ENCODE data around the gene KRTAP21-1.
"Not testable (repeated sequence)": the region's sequence is repeated elsewhere in the genome, so short reads cannot be mapped to it uniquely, and the experiment has no call there.

KRTAP21-1 gene

DNA sequence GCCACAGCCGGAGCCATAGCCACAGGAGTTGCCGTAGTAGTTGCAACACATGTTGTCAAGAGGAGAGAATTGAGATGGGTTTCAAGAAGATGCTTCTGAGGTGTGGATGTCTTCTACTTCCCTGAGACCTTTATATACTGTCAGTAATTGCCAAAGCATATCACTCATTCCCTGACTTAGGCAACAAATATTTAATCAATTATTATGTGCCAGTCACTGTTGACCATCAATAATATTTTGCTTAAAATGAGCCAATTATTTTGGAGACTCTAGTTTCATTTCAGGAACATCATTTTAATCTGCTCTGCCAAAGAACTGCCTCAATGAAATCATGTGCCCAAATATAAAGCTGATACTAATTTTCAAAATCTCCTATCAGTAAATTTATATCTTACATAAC is at the start of gene KRTAP21-1:
TSS of gene KRTAP21-1 (minus strand) at position 101 of the 400 bp plus-strand sequence. CDS start at position 51, 50 bp downstream.
- DNase-seq, result not testable (repeated sequence)

DNA sequence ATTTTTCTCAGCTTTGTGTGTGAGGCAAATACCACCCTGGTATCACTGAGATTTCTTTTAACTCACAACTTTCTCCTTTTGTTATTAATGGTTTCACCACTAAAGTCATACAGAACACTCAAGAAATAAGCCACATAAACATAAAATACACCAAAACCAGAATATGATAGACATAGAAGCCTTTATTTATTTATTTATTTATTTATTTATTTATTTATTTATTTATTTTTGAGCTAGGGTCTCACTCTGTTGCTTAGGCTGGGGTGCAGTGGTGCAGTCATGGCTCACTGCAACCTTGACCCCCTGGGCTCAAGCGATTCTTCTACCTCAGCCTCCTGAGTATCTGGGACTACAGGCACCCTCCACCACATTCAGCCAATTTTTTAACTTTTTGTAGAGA is 45.4 kb upstream of the KRTAP21-1 start:
- DNase-seq, result no peak

DNA sequence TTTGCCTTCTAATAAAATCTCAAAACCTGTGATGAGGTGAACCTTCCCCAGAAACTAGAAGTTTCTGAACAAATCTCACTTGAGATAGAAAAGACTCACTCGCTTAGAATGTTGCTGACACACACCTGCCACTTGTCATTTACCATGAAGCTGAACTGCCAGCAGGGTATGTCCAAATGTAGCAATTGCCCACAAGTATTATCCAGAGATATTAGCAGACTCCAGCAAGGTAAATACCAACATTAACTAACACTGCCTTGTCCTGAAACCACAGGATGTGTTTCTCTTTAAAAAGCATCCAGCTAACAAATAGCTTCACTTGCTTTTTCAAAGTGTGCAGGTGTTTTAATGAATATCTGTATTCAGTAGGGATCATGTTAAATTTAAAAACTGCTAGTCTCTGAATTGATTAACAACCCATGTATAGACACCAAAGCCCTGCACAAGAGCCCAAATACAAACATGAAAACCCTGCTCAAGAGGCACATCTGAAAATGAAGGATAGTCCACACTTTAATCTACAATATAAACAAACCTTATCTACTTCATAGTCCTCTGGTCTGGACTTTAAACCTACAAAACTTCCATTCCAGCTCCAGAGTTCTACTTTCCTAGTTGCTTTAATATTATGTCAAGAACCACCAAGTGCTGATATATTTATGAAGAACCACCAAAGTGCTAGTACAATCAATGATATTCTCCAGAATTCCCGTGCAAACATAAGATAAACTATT is 38.5 kb upstream of the KRTAP21-1 start:
- DNase-seq, result no peak

DNA sequence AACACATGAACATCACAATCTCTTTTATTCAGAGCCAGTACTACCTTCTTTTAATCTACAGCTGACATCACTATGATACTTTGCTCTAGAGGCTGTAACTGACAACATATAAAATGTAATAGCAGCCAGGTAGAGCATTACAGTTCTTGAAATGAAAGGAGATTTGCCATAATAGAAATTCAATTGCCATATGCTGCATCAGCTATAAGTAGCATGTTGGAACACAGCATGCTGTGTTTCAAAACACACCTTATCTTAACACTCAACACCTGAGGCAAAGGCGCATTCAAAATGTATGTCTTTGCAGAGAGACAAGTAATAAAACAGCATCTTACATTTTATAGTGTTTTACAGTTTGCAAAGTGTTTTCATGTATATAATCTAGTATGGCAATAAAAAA is 24.0 kb upstream of the KRTAP21-1 start:
- DNase-seq, result no peak

DNA sequence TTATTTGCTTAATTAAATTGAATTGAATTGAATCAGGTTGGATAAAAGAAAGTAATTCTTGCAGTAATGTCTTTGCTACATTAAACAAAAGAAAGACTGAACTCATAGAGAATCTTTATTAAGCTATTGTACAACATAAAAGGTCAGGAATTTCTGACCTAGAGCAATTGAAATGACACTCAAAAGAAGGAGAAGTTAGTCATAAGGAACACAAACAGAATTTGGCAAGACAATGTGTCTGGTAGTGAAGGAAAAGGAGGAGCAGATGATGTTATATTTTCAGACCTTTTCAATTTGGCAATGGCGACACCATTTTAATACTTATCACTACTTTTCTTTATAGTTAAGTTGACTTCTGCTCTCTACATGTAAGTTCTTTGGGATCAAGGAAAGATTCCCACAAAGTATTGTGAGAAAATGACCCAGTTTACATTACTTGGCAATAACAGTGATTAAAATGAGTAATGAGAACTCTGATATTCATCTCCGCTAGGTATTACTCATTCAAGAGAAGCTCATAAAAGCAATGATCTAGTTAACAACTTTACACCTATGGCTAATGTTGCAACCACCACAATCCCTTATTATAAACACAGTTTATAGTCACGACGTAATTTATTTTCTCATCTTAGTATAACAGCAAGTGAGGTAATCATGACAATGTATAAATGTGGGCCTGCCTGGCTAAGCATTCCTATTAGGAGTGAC is 14.7 kb upstream of the KRTAP21-1 start:
- DNase-seq, result no peak

DNA sequence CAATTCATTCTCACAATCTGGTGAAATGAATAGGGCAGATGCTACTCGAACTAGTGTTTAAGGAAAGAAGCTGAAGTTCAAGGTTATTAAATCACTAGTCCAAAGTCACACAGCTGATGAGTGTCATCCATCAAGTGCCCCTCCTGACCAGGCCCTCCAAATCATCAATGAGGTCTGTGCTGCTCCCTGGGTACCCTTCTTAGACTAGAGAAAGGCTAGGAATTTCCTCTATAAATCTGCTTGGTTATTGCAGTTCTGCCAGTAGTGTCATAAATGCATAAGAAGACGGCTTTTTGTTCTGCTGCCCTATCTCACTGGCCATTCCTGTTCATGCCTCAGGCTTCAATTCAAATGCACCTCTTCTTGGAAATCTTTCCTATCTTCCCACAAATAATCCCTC is 5.5 kb upstream of the KRTAP21-1 start:
- no peak for DNase-seq

DNA sequence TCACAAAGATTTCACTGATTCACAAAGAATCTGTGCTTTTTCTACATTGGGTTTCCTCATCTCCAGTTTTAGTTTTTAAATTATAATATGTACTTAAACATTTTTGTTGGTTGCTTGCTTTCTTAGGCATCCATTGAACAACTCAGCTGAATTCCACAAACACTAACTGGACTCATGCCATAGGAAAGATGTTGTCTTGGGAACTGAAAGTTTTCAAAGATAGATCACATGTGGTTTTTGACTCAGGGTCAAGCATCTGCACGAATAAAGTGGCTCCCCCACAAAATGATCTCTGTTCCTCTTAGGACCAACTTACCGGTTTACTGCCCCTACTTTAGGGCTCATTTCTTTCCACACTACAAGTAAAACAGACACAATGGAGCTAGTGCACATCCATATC is 3.1 kb upstream of the KRTAP21-1 start:
- no peak for DNase-seq

DNA sequence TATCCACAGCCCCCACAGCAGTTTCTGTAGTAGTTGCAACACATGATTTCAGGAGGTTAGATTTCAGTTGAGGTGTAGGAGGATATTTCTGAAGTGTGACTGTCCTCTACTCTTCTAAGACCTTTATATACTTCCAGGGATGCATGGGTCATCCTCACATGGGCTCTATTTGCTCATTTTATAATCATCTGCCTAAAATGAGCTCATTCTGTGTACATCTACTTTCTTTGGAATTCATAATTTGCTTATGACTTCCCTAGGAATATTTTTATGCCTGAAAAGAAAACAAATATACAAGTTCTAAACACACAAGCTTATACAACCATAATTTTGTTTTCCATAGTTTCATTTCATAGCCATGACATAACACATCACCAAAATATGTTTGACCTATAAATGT is 8.1 kb downstream of the KRTAP21-1 start, which contains the start of gene KRTAP21-2:
TSS of gene KRTAP21-2 (minus strand) at position 101 of the 400 bp plus-strand sequence. CDS start at position 44, 57 bp downstream.
- DNase-seq, result no peak

DNA sequence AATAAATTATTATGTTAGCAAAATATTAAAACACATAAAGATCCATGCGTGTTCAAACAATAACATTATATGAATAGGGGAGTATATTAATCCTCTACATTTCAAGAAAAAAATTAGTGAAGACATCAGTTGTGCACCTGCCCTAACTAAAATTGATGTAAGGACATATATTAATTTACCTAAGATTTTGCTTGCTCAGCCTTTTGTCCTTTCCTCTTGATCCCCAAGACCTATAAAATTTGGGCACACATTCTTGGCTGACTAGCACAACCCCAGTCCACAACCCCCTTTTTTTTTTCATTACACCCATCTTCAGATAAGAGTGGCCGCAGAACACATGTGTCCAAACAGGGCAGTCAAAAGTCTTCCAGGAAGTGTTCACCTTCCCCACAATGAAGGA is 14.8 kb downstream of the KRTAP21-1 start:
- no peak for DNase-seq

DNA sequence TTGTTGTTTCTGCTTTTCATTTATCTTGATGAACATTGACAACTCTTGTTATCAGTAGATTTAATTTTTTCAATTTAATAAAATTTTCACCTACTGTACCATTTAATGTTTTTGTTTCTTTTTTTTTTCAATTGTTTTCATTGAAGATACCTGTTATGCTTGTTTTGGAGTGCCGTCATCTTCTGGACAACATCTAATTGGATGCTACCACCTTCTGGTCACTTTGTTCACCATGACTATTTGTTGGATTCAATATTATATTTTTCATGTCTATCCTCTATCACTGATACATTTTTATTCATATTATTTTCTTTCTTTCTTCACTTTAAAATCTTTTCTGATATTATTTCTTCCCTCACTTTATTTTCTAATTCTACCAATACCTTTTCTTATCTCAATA is 22.2 kb downstream of the KRTAP21-1 start:
- DNase-seq, result no peak

DNA sequence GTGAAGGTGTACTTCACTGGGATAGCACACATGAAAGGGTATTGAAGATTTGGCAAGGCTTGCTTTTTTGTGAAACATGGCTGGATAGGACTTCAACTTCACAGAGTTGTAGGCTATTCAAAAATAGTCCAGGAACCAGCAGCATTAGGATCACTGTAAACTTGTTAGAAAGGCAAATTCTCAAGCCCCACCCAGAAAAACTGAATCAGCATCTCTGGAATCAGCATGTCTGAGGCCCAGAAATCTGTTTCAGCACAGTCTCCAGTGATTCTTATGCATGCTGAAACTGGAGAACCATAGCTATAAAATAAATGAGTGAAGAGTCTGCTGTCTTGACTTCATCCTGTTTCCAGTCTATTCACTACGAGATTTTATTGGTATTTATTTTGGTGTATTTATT is 28.5 kb downstream of the KRTAP21-1 start:
- DNase-seq, result no peak

DNA sequence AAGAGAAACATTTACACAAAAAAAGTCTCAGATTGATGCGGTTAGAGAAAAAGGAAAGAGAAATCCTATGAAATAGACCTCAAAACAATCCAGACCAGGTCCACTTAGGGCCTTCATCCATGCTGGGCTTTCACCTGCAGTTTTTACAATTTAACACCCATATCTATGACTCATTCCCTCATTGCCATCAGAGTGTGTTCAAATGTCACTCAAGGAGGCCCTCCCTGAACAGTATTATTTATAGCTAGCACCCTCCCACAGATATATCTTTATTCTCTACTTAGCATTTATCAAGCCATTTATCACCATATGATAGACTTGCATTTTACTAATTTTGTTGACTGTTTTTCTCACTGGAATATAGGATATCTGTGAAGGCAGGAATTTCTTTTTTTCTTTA is 35.8 kb downstream of the KRTAP21-1 start:
- no peak for DNase-seq

DNA sequence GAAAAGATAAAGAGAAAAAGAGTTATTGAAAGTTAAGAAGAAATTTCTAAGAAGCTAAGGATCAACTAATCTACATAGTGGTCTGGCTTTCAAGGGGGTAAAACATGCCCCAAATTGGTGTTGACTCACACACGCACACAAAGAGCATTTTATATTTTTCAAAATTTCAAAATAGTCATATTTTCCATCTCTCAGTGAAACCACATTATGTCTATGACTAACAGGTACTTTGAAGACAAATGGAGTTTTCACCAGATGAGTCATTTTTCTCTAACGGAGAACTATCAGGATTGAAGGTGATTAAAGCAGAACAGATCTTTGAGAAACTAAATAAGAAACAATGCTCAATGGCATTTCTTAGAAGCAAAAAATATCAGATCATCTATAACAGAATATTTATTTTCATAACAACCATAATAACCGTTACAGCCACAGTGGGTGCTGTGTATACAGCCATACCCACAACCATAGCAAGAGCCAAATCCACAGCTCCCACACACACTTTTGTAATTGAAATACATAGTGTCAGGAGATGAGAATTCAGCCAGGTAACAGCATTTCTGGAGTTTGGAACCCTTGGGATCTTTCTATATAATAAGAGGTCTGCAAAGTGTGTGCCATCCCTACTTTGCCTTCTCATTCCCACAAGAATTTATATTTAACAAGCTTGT is 36.9 kb downstream of the KRTAP21-1 start, which contains the start of gene KRTAP21-3:
TSS of gene KRTAP21-3 (minus strand) at position 539 of the 671 bp plus-strand sequence. CDS start at position 521, 18 bp downstream.
- no peak for DNase-seq

DNA sequence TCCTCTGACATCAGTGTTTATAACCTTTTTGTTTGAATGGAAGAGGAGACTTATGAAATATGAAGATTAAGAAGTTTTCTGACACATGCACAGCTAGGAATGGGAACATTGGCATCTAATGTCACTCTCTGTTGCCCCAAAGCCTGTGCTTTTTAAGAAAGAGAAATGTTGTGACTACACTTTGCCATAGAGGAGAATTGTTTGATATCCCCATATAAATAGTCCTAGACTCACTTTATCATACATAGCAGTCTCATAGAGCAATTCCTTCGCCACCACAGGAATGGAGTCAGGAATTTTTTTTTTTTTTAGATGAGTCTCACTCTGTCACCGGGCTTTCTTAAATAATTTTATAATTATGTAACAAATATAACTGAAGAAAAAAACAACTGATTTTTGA is 38.1 kb downstream of the KRTAP21-1 start:
- DNase-seq, result no peak

DNA sequence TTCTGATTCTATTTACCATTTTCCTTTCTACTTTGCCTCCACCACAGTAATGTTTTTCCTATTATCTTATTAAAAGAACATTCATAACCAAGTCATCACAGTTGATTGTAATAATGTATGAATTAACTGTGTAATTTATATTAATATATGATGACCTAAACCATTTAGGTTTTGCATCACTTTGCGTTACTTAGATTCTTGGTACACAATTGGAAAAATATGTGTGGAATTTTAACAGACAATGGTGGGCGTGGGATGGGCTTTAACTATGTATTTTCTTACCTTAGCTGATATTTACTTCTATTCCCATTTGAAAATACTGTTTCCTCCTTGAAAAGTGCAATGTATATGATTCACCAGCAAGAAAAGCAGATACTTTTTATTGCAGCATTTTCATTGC is 40.3 kb downstream of the KRTAP21-1 start:
- no peak for DNase-seq

DNA sequence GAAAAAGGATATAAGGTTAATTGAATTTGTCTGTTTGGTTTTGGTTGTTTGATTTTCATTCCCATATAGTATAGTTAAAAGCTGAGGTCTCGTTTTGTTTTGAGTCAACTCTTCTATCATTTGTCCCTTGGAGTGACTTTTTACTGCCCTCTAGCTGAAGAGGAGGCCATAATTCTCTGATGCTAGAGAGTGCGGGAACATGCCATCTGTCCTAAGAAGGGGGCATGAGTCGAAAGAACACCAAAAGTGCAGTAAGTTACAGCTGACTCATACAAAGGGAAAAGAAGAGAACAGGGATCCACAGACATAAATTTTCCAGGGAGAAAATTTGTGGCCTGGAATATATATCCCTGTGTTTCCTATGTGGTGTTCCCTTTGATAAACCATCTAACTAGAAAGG is 40.8 kb downstream of the KRTAP21-1 start:
- DNase-seq, result no peak

DNA sequence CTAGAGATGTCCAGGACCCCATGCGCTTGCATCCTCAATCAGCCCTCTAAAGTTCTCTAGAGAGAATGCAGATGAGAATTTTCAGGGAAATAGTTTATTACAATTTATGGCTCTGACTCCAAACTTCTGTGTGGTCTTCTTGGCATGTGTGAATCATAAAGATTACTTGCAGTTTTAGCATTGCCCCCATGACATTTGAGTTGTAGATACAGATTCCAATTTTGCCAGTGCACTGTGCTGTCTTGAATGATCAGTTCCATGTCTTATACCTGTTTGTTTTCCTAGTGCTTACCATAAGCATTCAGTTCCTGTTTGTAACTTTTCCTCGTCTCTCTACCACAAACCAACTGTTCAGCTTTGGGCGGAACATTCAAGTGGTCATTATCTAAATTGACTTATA is 41.5 kb downstream of the KRTAP21-1 start:
- DNase-seq, result no peak

DNA sequence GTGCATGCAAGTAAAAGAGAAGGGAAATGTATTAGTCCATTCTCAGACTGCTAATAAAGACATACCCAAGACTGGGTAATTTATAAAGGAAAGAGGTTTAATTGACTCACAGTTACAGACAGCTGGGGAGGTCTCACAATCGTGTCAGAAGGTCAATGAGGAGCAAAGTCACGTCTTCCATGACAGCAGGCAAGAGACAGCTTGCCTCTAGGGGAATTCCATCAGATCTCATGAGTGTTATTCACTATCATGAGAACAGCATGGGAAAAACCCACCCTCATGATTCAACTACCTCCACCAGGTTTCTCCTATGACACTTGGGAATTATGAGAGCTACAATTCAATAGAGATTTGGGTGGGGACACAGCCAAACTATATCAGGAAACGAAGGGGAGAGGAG is 44.7 kb downstream of the KRTAP21-1 start:
- no peak for DNase-seq

DNA sequence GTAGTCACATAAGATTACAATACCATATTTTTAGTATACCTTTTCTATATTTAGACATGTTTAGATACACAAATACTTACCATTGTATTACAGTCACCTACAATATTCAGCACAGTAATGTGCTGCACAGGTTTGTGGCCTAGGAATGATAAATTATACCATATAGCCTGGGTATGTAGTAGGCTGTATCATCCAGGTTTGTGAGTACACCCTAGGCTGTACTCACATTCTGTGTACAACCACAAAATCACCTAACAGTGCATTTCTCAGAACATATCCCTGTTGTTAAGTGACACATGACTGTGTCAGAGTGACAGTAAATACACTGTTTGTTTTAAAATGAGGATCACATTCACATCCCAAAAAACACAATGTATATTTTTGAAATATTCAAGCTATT is 47.8 kb downstream of the KRTAP21-1 start:
- no peak for DNase-seq
